ENCODE data around the gene MIX23.

MIX23 gene

GRCh38 chr3:122365073-122365472 is 18.0 kb downstream of the MIX23 start:
- Histone ChIP-seq H3K14ac (ENCODE audit: low read length) (no peak overlapping the region), H4K91ac (ENCODE audit: low read depth, low read length) (no peak overlapping the region), H3K4me2 (ENCODE audit: low read length) (no peak overlapping the region), H3K23ac (ENCODE audit: low read length) (no peak overlapping the region), H2AK5ac (ENCODE audit: low read length) (no peak overlapping the region), H2BK120ac (ENCODE audit: insufficient read depth, low read length, poor library complexity) (no peak overlapping the region), H2BK5ac (ENCODE audit: low read depth, low read length, poor library complexity) (no peak overlapping the region), H3K36me3 (ENCODE audit: control insufficient read depth in 1 of 2, insufficient read depth in 2 of 2, low read length in 2 of 2) (peaks cover 3 to 12% of the 10 kb centered on the region in 2 experiments), H4K8ac (ENCODE audit: low read depth, low read length) (no peak overlapping the region), H2BK12ac (ENCODE audit: low read length) (no peak overlapping the region), H3K27me3 (ENCODE audit: insufficient read depth, low read length) (no peaks in the 10 kb centered on the region), H3K4me1 (ENCODE audit: control insufficient read depth in 1 of 2, insufficient read depth in 2 of 2, low read length in 2 of 2) (no peaks in the 10 kb centered on the region), H3K18ac (ENCODE audit: low read length) (no peak overlapping the region), H3K27ac (ENCODE audit: low read depth, low read length) (no peak overlapping the region), H4K12ac (ENCODE audit: low read depth, low read length) (no peak overlapping the region), H3K9me3 (ENCODE audit: insufficient read depth, low read depth, low read length) (no peaks in the 10 kb centered on the region), H3K79me2 (ENCODE audit: control insufficient read depth, insufficient read depth, low read length, poor library complexity) (no peaks in the 10 kb centered on the region), H2AFZ (ENCODE audit: insufficient read depth, low read length, poor library complexity) (no peak overlapping the region), H3K79me1 (ENCODE audit: low read length) (no peaks in the 10 kb centered on the region), H3K4ac (ENCODE audit: low read depth, low read length) (no peak overlapping the region), H3K9ac (ENCODE audit: low read length) (no peak overlapping the region), H3K4me3 (ENCODE audit: low read depth, low read length) (no peak overlapping the region)
- DNase-seq = no peak
- WGBS (ENCODE audit: extremely low coverage, insufficient coverage, insufficient read length) = no CpG with 5 or more reads among the region's 1 CpG

DNA sequence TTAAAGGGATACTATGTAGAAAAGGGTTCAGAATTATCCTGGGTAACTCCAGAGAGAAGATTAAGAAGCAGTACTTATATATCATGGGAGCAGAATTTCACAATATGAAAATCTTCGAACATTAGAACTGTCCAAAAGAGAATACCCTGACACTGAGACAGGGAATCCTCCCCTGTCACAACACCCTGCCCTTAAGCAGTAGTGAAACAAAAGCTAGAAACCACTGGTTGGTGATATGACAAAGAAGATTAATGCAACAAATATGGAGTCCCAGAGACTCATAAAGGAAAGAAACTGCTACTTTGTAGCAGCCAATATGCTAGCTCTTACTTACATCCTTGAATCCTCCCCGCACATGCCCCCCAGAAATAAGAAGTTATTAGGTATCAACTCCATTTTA is 18.5 kb downstream of the MIX23 start:
- Histone ChIP-seq H2AFZ (ENCODE audit: insufficient read depth, low read length, poor library complexity) (no peak overlapping the region), H3K23ac (ENCODE audit: low read length) (no peak overlapping the region), H2BK12ac (ENCODE audit: low read length) (no peak overlapping the region), H2AK5ac (ENCODE audit: low read length) (no peak overlapping the region), H3K14ac (ENCODE audit: low read length) (no peak overlapping the region), H3K36me3 (ENCODE audit: control insufficient read depth in 1 of 2, insufficient read depth in 2 of 2, low read length in 2 of 2) (peaks cover 3 to 9% of the 10 kb centered on the region in 2 experiments), H3K9ac (ENCODE audit: low read length) (no peak overlapping the region), H3K18ac (ENCODE audit: low read length) (no peak overlapping the region), H3K4me3 (ENCODE audit: low read depth, low read length) (no peak overlapping the region), H3K9me3 (ENCODE audit: insufficient read depth, low read depth, low read length) (no peaks in the 10 kb centered on the region), H3K27ac (ENCODE audit: low read depth, low read length) (no peak overlapping the region), H4K12ac (ENCODE audit: low read depth, low read length) (no peak overlapping the region), H3K4me2 (ENCODE audit: low read length) (no peak overlapping the region), H3K79me2 (ENCODE audit: control insufficient read depth, insufficient read depth, low read length, poor library complexity) (no peaks in the 10 kb centered on the region), H2BK5ac (ENCODE audit: low read depth, low read length, poor library complexity) (no peak overlapping the region), H3K79me1 (ENCODE audit: low read length) (no peaks in the 10 kb centered on the region), H4K8ac (ENCODE audit: low read depth, low read length) (no peak overlapping the region), H3K4ac (ENCODE audit: low read depth, low read length) (no peak overlapping the region), H4K91ac (ENCODE audit: low read depth, low read length) (no peak overlapping the region), H2BK120ac (ENCODE audit: insufficient read depth, low read length, poor library complexity) (no peak overlapping the region), H3K4me1 (ENCODE audit: control insufficient read depth in 1 of 2, insufficient read depth in 2 of 2, low read length in 2 of 2) (no peaks in the 10 kb centered on the region), H3K27me3 (ENCODE audit: insufficient read depth, low read length) (no peaks in the 10 kb centered on the region)
- no peak for DNase-seq
- WGBS (ENCODE audit: extremely low coverage, insufficient coverage, insufficient read length) = no CpG with 5 or more reads among the region's 2 CpGs

DNA sequence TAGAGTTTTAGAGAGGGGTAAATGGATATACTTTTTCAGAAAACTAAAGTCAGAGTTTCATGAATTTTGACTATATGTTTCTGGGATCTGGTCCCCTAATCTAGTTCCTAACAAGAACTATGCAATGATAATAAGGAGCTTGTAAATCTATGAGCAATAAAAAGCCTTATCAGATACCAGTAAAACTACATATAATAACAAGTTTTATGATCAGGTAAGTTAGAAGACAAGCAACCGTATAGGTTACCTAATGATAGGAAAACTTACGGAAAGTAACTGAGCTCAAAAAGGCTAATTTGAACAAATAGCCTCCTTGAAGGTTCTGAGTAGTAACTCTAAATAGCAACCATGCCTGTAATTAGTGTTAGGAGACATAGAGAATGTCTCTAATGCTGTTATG is 21.0 kb downstream of the MIX23 start:
- Histone ChIP-seq H3K4me3 (ENCODE audit: low read depth, low read length) (no peak overlapping the region), H2BK12ac (ENCODE audit: low read length) (no peak overlapping the region), H3K4ac (ENCODE audit: low read depth, low read length) (no peak overlapping the region), H3K14ac (ENCODE audit: low read length) (no peak overlapping the region), H2AFZ (ENCODE audit: insufficient read depth, low read length, poor library complexity) (no peak overlapping the region), H2AK5ac (ENCODE audit: low read length) (no peak overlapping the region), H2BK120ac (ENCODE audit: insufficient read depth, low read length, poor library complexity) (no peak overlapping the region), H3K9ac (ENCODE audit: low read length) (no peak overlapping the region), H3K23ac (ENCODE audit: low read length) (no peak overlapping the region), H3K4me2 (ENCODE audit: low read length) (no peak overlapping the region), H4K91ac (ENCODE audit: low read depth, low read length) (no peak overlapping the region), H3K36me3 (ENCODE audit: control insufficient read depth in 1 of 2, insufficient read depth in 2 of 2, low read length in 2 of 2) (peaks cover 5 to 9% of the 10 kb centered on the region in 2 experiments), H3K18ac (ENCODE audit: low read length) (no peak overlapping the region), H3K79me2 (ENCODE audit: control insufficient read depth, insufficient read depth, low read length, poor library complexity) (no peaks in the 10 kb centered on the region), H3K4me1 (ENCODE audit: control insufficient read depth in 1 of 2, insufficient read depth in 2 of 2, low read length in 2 of 2) (no peaks in the 10 kb centered on the region), H3K9me3 (ENCODE audit: insufficient read depth, low read depth, low read length) (no peaks in the 10 kb centered on the region), H3K27me3 (ENCODE audit: insufficient read depth, low read length) (no peaks in the 10 kb centered on the region), H4K12ac (ENCODE audit: low read depth, low read length) (no peak overlapping the region), H2BK5ac (ENCODE audit: low read depth, low read length, poor library complexity) (no peak overlapping the region), H3K27ac (ENCODE audit: low read depth, low read length) (no peak overlapping the region), H3K79me1 (ENCODE audit: low read length) (no peaks in the 10 kb centered on the region), H4K8ac (ENCODE audit: low read depth, low read length) (no peak overlapping the region)
- no peak for DNase-seq
- no CpG with 5 or more reads among the region's 2 CpGs for WGBS (ENCODE audit: extremely low coverage, insufficient coverage, insufficient read length)

DNA sequence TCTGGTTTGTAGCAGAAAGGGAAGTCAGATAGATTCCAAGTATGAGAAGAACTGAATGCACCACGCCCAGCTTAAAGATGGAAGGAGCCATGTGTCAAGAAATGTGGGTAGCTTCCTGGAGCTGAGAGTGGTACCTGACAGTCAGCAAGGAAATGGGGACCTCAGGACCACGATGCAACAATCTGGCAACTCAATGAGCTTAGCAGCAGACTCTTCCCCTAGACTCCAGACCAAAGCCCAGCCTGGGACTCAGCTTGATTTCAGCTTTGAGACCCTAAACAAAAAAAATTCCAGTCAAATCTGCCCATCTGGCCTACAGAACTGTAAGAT is 24.4 kb downstream of the MIX23 start:
- no peak overlapping the region for H2BK12ac ChIP-seq (ENCODE audit: low read length)
- H2BK120ac ChIP-seq (ENCODE audit: insufficient read depth, low read length, poor library complexity) = no peak overlapping the region
- no peak overlapping the region for H3K4me2 ChIP-seq (ENCODE audit: low read length)
- H4K8ac ChIP-seq (ENCODE audit: low read depth, low read length) = no peak overlapping the region
- peaks cover 4 to 5% of the 10 kb centered on the region in 2 experiments for H3K36me3 ChIP-seq (ENCODE audit: control insufficient read depth in 1 of 2, insufficient read depth in 2 of 2, low read length in 2 of 2)
- H3K4me3 ChIP-seq (ENCODE audit: low read depth, low read length) = no peak overlapping the region
- DNase-seq = no peak
- WGBS (ENCODE audit: extremely low coverage, insufficient coverage, insufficient read length) = no CpG with 5 or more reads among the region's 2 CpGs
- H4K12ac ChIP-seq (ENCODE audit: low read depth, low read length) = no peak overlapping the region
- no peak overlapping the region for H2AK5ac ChIP-seq (ENCODE audit: low read length)
- no peak overlapping the region for H3K4ac ChIP-seq (ENCODE audit: low read depth, low read length)
- no peaks in the 10 kb centered on the region for H3K79me2 ChIP-seq (ENCODE audit: control insufficient read depth, insufficient read depth, low read length, poor library complexity)
- H3K79me1 ChIP-seq (ENCODE audit: low read length) = no peaks in the 10 kb centered on the region
- H3K14ac ChIP-seq (ENCODE audit: low read length) = no peak overlapping the region
- H3K9me3 ChIP-seq (ENCODE audit: insufficient read depth, low read depth, low read length) = no peaks in the 10 kb centered on the region
- no peaks in the 10 kb centered on the region for H3K27me3 ChIP-seq (ENCODE audit: insufficient read depth, low read length)
- no peak overlapping the region for H3K23ac ChIP-seq (ENCODE audit: low read length)
- H4K91ac ChIP-seq (ENCODE audit: low read depth, low read length) = no peak overlapping the region
- H3K4me1 ChIP-seq (ENCODE audit: control insufficient read depth in 1 of 2, insufficient read depth in 2 of 2, low read length in 2 of 2) = no peaks in the 10 kb centered on the region
- H3K9ac ChIP-seq (ENCODE audit: low read length) = no peak overlapping the region
- H3K27ac ChIP-seq (ENCODE audit: low read depth, low read length) = no peak overlapping the region
- no peak overlapping the region for H2BK5ac ChIP-seq (ENCODE audit: low read depth, low read length, poor library complexity)
- H3K18ac ChIP-seq (ENCODE audit: low read length) = no peak overlapping the region
- H2AFZ ChIP-seq (ENCODE audit: insufficient read depth, low read length, poor library complexity) = no peak overlapping the region
